ENCODE measurements around the gene VAV1. TPM values are rescaled to one million over a fixed set of nuclear protein-coding genes. Genes with fewer than 3 reads are reported as not detected.
A peak's percentile ranks its signal among the peaks of the same experiment; 100 is the strongest.
"Not testable (repeated sequence)": the region's sequence is repeated elsewhere in the genome, so short reads cannot be mapped to it uniquely, and the experiment has no call there.

The VAV1 gene
- total RNA-seq, 2 experiments from 2014 or later, result 123 to 132 TPM

DNA sequence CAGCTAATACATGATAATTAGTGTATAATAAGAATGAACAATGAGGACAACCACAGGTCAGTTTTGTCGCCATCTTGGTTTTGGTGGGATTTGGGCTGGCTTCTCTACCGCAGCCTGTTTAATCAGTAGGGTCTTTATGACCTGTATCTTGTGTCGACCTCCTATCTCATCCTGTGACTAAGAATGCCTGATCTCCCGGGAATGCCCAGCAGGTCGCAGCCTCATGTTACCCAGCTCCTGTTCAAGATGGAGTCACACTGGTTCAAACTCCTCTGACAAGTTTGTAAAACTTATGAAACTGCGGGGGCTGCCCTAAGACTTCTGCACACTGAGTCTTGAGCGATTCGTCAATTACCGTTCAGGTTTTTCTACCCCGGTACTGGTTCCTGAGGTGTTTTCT is 93.3 kb downstream of the VAV1 start:
- peaks cover 2% of the 10 kb centered on the region for H3K36me3 Mint-ChIP-seq (ENCODE audit: low read depth)
- no peak overlapping the region for H3K4me3 Mint-ChIP-seq
- CTCF ChIA-PET, result interaction anchor here (0.7 to 1.5 kb wide), 2 partner anchors 93 to 127 kb away, joined by 3 read pairs; partner anchors contain the start of gene VAV1
- no peaks in the 10 kb centered on the region for H3K27me3 Mint-ChIP-seq
- no peak for DNase-seq
- POLR2A ChIA-PET, result no interaction called here
- peaks cover 28% of the 10 kb centered on the region for H3K4me1 Mint-ChIP-seq
- H3K27ac Mint-ChIP-seq, result no peak overlapping the region
- H3K9me3 Mint-ChIP-seq, result no peaks in the 10 kb centered on the region

DNA sequence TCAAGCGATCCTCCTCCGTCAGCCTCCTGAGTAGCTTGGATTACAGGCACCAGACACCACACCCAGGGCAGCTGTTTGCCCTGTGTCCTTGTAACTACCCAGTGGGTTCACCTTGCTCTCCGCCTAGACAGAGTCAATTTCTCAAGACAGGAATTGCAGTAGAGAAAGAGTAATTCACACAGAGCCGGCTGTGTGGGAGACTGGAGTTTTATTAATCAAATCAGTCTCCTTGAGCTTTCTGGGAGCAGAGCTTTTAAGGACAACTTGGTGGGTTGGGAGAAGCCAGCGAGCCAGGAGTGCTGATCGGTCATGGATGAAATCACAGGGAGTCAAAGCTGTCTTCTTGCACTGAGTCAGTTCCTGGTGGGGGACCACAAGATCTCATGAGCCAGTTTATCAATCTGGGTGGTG is 94.2 kb downstream of the VAV1 start:
- no peak overlapping the region for H3K27ac Mint-ChIP-seq
- H3K9me3 Mint-ChIP-seq, result no peaks in the 10 kb centered on the region
- peaks cover 2% of the 10 kb centered on the region for H3K36me3 Mint-ChIP-seq (ENCODE audit: low read depth)
- POLR2A ChIA-PET, result no interaction called here
- CTCF ChIA-PET, result interaction anchor here (1.2 to 2.0 kb wide), 3 partner anchors 9 to 130 kb away, joined by 3 to 7 read pairs (median 4); partner anchors contain the start of gene GPR108
- no peak overlapping the region for H3K4me3 Mint-ChIP-seq
- DNase-seq, result no peak
- H3K27me3 Mint-ChIP-seq, result no peaks in the 10 kb centered on the region
- peaks cover 21% of the 10 kb centered on the region for H3K4me1 Mint-ChIP-seq

DNA sequence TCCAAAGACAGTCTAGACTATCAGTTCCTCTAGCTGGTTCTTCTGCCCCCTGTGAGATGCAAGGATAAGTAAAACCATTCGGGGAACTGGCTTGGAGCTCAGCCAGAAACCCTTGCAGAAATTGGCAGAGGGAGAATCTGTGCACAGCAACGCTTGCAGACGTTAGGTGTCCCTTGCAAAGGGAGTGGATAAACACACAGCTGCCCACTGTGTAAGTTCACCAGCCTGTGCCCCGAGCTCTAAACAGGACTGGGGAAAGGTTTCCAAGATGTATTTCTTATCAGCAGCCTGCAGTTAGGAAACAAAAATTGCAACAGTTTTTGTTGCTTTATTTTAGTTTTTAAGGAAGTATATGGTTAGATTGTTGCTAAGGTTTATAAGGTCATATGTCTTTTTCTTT is 95.8 kb downstream of the VAV1 start:
- Mint-ChIP-seq H3K4me3 (no peak overlapping the region), H3K4me1 (peaks cover 10% of the 10 kb centered on the region), H3K9me3 (no peaks in the 10 kb centered on the region), H3K27ac (peak overlapping the region; percentile 41), H3K36me3 (ENCODE audit: low read depth) (peaks cover 2% of the 10 kb centered on the region), H3K27me3 (no peaks in the 10 kb centered on the region)
- CTCF ChIA-PET, result interaction anchor here (1.0 to 2.0 kb wide), 4 partner anchors 8 to 138 kb away, joined by 3 to 7 read pairs (median 4); no protein-coding TSS in a partner anchor
- POLR2A ChIA-PET, result no interaction called here
- no peak for DNase-seq

DNA sequence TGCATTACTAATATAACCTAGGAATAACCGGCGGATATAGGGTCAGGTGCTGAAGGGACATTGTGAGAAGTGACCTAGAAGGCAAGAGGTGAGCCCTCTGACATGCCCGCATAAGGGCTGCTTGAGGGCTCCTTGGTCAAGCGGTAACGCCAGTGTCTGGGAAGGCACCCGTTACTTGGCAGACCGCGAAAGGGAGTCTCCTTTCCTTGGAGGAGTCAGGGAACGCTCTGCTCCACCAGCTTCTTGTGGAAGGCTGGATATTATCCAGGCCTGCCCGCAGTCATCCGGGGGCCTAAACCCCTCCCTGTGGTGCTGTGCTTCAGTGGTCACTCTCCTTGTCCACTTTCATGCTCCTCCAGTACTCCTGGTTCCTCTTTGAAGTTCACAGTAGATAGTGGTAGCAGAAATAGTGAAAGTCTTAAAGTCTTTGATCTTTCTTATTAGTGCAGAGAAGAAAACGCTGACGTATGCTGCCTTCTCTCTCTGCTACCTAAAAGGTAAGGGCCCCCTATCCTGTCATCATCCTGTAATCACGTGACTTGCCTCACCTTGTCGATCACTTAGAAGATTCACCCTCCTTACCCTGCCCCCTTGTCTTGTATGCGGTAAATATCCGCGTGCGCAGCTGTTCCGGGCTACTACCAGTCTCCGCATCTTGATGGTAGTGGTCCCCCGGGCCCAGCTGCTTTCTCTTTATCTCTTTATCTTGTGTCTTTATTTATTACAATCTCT is 96.8 kb downstream of the VAV1 start:
- POLR2A ChIA-PET, result interaction anchor here (0.6 kb wide), 1 partner anchor 508 kb away, joined by 3 read pairs; the partner anchor contains the start of gene CLPP
- H3K27ac Mint-ChIP-seq; H3K36me3 Mint-ChIP-seq (ENCODE audit: low read depth); DNase-seq; H3K4me1 Mint-ChIP-seq; H3K27me3 Mint-ChIP-seq; H3K4me3 Mint-ChIP-seq; H3K9me3 Mint-ChIP-seq: not testable (repeated sequence)
- CTCF ChIA-PET, result interaction anchor here (1.3 kb wide), 1 partner anchor 137 kb away, joined by 3 read pairs; no protein-coding TSS in a partner anchor

DNA sequence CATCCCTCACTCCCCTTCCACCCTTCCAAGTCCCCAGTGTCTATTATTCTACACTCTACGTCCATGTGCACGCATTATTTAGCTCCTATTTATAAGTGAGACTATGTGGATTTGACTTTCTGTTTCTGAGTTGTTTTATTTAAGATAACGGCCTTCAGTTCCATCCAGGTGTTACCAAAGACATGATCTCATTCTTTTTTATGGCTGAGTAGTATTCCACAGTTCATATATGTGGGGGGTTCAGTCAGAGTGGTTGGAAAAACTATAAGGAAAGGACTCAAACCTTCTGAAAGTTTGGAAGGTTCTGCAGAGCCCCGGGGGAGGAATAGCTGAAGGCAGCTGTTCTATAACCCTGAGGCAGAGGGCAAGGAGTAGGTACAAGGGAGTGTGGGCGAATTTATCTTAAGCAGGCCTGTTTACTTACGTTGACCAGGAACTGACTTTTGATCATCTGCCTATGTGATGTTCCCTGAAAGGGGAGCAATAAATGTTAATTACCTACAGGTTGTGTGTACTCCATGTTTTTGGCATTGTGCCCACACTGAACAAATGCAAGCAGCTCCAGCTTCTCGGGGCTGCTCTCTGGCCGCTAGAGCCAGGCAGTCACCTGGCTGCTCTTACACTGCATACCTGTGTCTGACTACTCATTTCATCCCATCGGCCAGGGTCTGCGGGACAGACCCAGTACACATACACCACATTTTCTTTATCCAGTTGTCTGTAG is 101.4 kb downstream of the VAV1 start:
- H3K36me3 Mint-ChIP-seq (ENCODE audit: low read depth), result peaks cover 2% of the 10 kb centered on the region
- POLR2A ChIA-PET, result no interaction called here
- CTCF ChIA-PET, result interaction anchor here (0.9 kb wide), 1 partner anchor 10 kb away, joined by 5 read pairs; no protein-coding TSS in a partner anchor

DNA sequence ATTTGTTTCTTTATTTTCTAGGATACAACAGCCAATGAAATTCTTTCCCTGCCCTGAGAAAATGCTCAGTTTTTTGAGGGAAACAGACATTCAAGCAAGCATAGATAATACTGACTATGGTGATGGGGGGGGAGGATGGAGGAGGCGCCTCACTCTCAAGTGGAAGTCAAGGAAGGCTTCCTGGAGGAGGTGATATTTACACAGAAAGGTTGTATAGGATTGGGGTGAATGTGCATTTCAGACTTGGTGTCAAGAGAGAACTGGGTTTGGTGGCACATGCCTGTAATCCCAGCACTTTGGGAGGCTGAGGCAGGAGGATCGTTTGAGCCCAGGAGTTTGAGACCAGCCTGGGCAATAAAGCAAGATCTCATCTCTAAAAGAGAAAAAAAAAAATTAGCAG is 102.7 kb downstream of the VAV1 start:
- H3K27me3 Mint-ChIP-seq, result no peaks in the 10 kb centered on the region
- peaks cover 6% of the 10 kb centered on the region for H3K4me1 Mint-ChIP-seq
- CTCF ChIA-PET, result interaction anchor here (2.7 kb wide), 1 partner anchor 12 kb away, joined by 11 read pairs; no protein-coding TSS in a partner anchor
- H3K27ac Mint-ChIP-seq, result no peak overlapping the region
- no peak for DNase-seq
- POLR2A ChIA-PET, result no interaction called here
- no peak overlapping the region for H3K4me3 Mint-ChIP-seq
- peaks cover 6% of the 10 kb centered on the region for H3K9me3 Mint-ChIP-seq
- H3K36me3 Mint-ChIP-seq (ENCODE audit: low read depth), result no peaks in the 10 kb centered on the region

More for the DNA sequence above, 101.4 kb downstream of the VAV1 start:
- Mint-ChIP-seq H3K4me1 (peaks cover 6% of the 10 kb centered on the region), H3K27me3 (no peaks in the 10 kb centered on the region), H3K9me3 (no peaks in the 10 kb centered on the region), H3K4me3 (no peak overlapping the region), H3K27ac (no peak overlapping the region)
- no peak for DNase-seq

DNA sequence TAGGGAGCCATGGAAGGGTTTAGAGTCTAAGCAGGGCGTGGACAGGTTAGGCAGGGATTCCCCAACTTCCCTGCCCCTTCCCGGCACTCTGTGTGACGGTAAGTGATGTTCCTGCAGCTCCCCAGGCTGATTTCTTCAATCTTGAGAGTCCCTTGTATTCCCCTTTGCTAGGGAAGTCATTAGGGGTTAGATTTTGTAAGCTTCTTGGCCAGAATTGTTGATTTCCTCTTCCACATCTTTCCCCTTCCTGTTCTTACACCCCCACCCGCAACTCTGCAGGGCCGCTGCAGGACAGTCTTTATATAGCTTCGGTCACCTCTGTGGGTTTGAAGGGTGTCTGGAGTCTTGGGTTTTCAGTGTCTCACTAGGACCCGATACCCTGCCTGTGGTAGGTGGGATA is 104.2 kb downstream of the VAV1 start:
- Mint-ChIP-seq H3K9me3 (peaks cover 6% of the 10 kb centered on the region), H3K27ac (no peak overlapping the region), H3K4me1 (peaks cover 6% of the 10 kb centered on the region), H3K36me3 (ENCODE audit: low read depth) (no peaks in the 10 kb centered on the region), H3K27me3 (no peaks in the 10 kb centered on the region), H3K4me3 (no peak overlapping the region)
- CTCF ChIA-PET, result interaction anchor here (1.4 to 2.7 kb wide), 2 partner anchors 9 to 13 kb away, joined by 3 to 11 read pairs; no protein-coding TSS in a partner anchor
- POLR2A ChIA-PET, result no interaction called here
- no peak for DNase-seq

DNA sequence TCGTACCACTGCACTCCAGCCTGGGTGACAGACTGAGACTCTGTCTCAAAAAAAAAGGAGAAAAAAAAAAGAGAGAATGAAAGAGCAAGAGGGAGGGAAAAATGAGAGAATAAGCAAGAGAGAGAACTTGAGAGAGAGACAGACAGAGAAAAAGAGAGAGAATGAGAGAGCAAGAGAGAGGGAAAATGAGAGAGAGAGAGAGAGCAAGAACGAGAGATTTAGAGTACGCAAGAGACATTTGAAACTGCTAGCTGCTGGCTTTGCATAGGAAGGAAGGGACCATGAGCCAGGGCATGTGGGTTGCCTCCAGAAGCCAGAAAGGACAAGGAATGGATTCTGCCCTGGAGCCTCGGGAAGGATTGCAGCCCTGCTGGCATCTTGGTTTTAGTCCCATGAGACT is 105.3 kb downstream of the VAV1 start:
- DNase-seq, result no peak
- no peaks in the 10 kb centered on the region for H3K36me3 Mint-ChIP-seq (ENCODE audit: low read depth)
- peaks cover 6% of the 10 kb centered on the region for H3K4me1 Mint-ChIP-seq
- no peak overlapping the region for H3K27ac Mint-ChIP-seq
- ChIA-PET CTCF (no interaction called here), POLR2A (no interaction called here)
- H3K9me3 Mint-ChIP-seq, result peaks cover 6% of the 10 kb centered on the region
- H3K4me3 Mint-ChIP-seq, result no peak overlapping the region
- no peaks in the 10 kb centered on the region for H3K27me3 Mint-ChIP-seq

DNA sequence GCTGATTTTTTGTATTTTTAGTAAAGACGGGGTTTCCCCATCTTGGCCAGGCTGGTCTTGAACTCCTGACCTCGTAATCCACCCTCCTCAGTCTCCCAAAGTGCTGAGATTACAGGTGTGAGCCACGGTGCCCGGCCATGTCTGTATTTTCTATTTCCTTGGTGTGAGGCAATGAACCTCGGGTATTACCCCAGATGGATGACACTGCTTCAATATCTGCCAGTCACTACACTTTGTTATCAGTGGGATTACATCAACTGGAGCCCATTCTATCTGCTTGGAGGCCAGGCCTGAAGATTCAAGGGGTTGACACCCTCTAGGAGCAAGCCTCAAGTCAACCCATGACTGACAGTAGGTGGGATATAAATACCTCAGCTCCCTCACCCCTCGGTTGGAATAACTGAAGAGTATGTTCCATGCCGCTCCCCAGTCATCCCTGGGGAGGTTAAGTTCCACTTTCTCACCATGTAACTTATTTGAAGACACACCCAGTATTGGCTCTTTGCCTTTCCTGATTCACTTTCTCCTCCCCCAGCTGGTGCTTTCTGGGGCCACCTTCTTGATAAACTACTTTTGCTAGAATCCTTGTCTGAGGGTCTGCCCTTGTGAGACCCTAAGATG is 113.9 kb downstream of the VAV1 start:
- H3K36me3 Mint-ChIP-seq (ENCODE audit: low read depth), result peaks cover 25% of the 10 kb centered on the region
- no peak overlapping the region for H3K4me3 Mint-ChIP-seq
- CTCF ChIA-PET, result no interaction called here
- POLR2A ChIA-PET, result no interaction called here
- H3K27ac Mint-ChIP-seq, result no peak overlapping the region
- DNase-seq, result no peak
- H3K4me1 Mint-ChIP-seq, result peaks cover 45% of the 10 kb centered on the region
- peaks cover 21% of the 10 kb centered on the region for H3K9me3 Mint-ChIP-seq
- H3K27me3 Mint-ChIP-seq, result no peaks in the 10 kb centered on the region

DNA sequence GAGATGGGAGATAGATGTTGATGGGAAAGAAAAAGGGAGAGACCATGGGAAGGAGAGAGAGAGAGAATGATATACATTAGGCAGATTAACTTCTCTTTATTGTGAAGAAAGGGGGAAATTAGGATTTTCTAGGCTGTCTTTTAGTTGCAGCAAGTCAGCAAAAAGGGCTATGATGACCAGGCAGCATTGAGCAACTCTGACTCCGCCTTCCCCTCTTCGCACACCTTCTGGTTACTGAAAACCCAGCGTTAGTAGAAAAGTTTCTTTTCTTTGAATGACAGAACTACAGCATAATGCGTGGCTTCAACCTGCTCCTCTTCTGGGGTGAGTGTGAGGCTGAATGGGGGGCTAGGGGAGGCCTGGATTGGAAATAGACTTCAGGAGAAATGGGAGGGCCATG is 114.8 kb downstream of the VAV1 start, which contains the start of gene ADGRE1:
TSS of gene ADGRE1 (plus strand) at position 264 of the 400 bp plus-strand sequence. CDS start at position 294, 30 bp downstream.
- CTCF ChIA-PET, result no interaction called here
- no peak within 1 kb of the TSS for H3K4me3 Mint-ChIP-seq
- POLR2A ChIA-PET, result no interaction called here
- H3K9me3 Mint-ChIP-seq, result peaks cover 29% of the 10 kb centered on the region
- H3K27me3 Mint-ChIP-seq, result no peaks in the 10 kb centered on the region
- peaks cover 54% of the 10 kb centered on the region for H3K4me1 Mint-ChIP-seq
- peaks cover 33% of the 10 kb centered on the region for H3K36me3 Mint-ChIP-seq (ENCODE audit: low read depth)
- DNase-seq, result no peak
- no peak within 1 kb of the TSS for H3K27ac Mint-ChIP-seq

DNA sequence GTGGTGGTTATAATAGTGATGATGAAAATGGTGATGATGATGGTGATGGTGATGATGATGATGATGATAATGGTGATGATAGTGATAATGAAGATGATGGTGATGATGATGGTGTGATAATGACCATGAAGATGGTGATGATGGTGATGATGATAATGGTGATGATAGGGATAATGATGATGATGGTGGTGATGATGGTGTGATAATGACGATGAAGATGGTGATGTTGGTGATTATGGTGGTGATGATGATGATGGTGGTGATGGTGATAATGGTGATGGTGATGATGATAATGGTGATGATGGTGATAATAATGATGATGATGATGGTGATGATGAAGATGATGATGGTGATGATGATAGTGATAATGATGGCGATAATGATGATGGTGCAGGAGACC is 116.5 kb downstream of the VAV1 start:
- DNase-seq, result no peak
- POLR2A ChIA-PET, result no interaction called here
- Mint-ChIP-seq H3K4me1 (peaks cover 68% of the 10 kb centered on the region), H3K9me3 (peaks cover 41% of the 10 kb centered on the region), H3K4me3 (no peak overlapping the region), H3K36me3 (ENCODE audit: low read depth) (peaks cover 46% of the 10 kb centered on the region), H3K27ac (peak overlapping the region; percentile 20), H3K27me3 (no peaks in the 10 kb centered on the region)
- CTCF ChIA-PET, result interaction anchor here (1.0 kb wide), 1 partner anchor 9 kb away, joined by 4 read pairs; no protein-coding TSS in a partner anchor

DNA sequence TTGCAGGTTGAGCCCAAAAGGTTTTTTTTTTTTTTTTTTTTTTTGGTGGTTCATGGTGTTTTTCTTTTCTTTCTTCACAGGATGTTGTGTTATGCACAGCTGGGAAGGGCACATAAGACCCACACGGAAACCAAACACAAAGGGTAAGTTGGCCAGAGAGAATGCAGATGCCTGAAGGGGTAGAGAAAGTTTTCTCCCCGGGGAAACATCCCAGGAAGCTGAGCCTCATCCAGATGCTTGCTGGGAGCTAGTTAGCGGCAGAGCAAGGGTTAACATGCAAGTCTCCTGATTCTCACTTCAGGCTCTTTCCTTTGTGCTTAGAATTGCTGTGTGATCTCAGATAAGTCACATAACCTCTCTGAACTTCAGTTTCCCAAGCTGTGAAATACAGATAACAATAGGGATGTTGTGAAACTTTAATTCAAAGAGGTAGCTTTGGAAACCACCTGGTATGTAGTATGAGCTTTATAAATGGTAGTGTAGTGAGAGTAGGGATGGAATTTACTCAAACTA is 117.9 kb downstream of the VAV1 start:
- Mint-ChIP-seq H3K36me3 (ENCODE audit: low read depth) (peaks cover 61% of the 10 kb centered on the region), H3K4me3 (peak overlapping the region; percentile 50), H3K27ac (peak overlapping the region; percentile 95), H3K27me3 (no peaks in the 10 kb centered on the region), H3K4me1 (peaks cover 73% of the 10 kb centered on the region), H3K9me3 (peaks cover 54% of the 10 kb centered on the region)
- ChIA-PET POLR2A (interaction anchor here (0.6 kb wide), 2 partner anchors 53 to 169 kb away, joined by 4 to 5 read pairs; no protein-coding TSS in a partner anchor), CTCF (interaction anchor here (0.5 to 1.7 kb wide), 5 partner anchors 27 to 1169 kb away, joined by 3 to 5 read pairs (median 4); no protein-coding TSS in a partner anchor)
- peak; percentile 54 for DNase-seq
